ENCODE data around the gene DNHD1. TPM values are rescaled to one million over a fixed set of nuclear protein-coding genes. Genes with fewer than 3 reads are reported as not detected.

The DNHD1 gene
- total and polyA plus RNA-seq, 2 experiments from 2014 or later, result 3.6 to 9.6 TPM

GRCh38 chr11:6498121-6498520 lies 1.0 kb downstream of the DNHD1 start (continued):
- TF ChIP-seq CTCF (conservative IDR thresholded peaks at IDR 0.05; ENCODE audit: low read depth in 2 of 2), result no peak
- TF ChIP-seq REST (IDR thresholded peaks at IDR 0.05; ENCODE audit: unreplicated experiment), result no peak
- no peak for TF ChIP-seq JUNB (IDR thresholded peaks at IDR 0.05; ENCODE audit: unreplicated experiment)

GRCh38 chr11:6498544-6498943 lies 1.5 kb downstream of the DNHD1 start:
- Histone ChIP-seq H3K79me2 (replicated peaks; ENCODE audit: insufficient read depth) (no peaks in the 10 kb centered on the region), H3K4me3 (no peak overlapping the region), H3K4me2 (no peak overlapping the region), H2AFZ (no peak overlapping the region), H3F3A (replicated peaks; ENCODE audit: low read depth) (no peaks in the 10 kb centered on the region), H3K36me3 (ENCODE audit: insufficient read depth) (no peaks in the 10 kb centered on the region; the same call in 1 of the 2 replicates), H3K9me2 (ENCODE audit: insufficient read depth) (no peaks in the 10 kb centered on the region), H3K27me3 (ENCODE audit: insufficient read depth) (no peaks in the 10 kb centered on the region), H3K4me1 (ENCODE audit: insufficient read depth) (peaks cover 4% of the 10 kb centered on the region; the same call in 1 of the 2 replicates), H3K27ac (ENCODE audit: low read depth) (no peak overlapping the region), H4K20me1 (replicated peaks; ENCODE audit: insufficient read depth) (peaks cover 5% of the 10 kb centered on the region; the same call in 1 of the 2 replicates)
- ATAC-seq (no peak), DNase-seq (ENCODE audit: low spot score) (no peak)
- no peak for TF ChIP-seq NANOG (IDR thresholded peaks at IDR 0.05; ENCODE audit: borderline replicate concordance)
- no peak for TF ChIP-seq POLR2AphosphoS5 (IDR thresholded peaks at IDR 0.05; ENCODE audit: low read depth)
- no peak for TF ChIP-seq EZH2 (IDR thresholded peaks at IDR 0.05; ENCODE audit: low read depth, unreplicated experiment)
- TF ChIP-seq CTCF (conservative IDR thresholded peaks at IDR 0.05; ENCODE audit: low read depth in 2 of 2), result no peak
- Mint-ChIP-seq H3K4me3 (no peak overlapping the region), H3K27me3 (ENCODE audit: insufficient read depth, low read depth, poor library complexity) (peaks cover 9% of the 10 kb centered on the region), H3K27ac (no peak overlapping the region), H3K9me3 (no peaks in the 10 kb centered on the region), H3K4me1 (peaks cover 8% of the 10 kb centered on the region), H3K36me3 (ENCODE audit: low read depth) (no peaks in the 10 kb centered on the region; the same call in 2 of the 3 replicates)
